Uterus (tissue), 2 donors: Measurements from ENCODE around the gene COL27A1.

ENCODE experiments used
- CTCF ChIP-seq, 4 experiments: fragments of 200-600 bp in 2 of 4; fragments of 450-650 bp in 2 of 4; sonication (generic) in 2 of 4; IDR thresholded peaks; one replicate each; pipeline ENCODE4 v1.5.1; 2016 to 2019; ENCODE audit warnings: antibody characterized with exemption in 4 of 4, mild to moderate bottlenecking in 2 of 4, moderate library complexity in 1 of 4
- POLR2A ChIP-seq, 2 donors: fragments of 450-650 bp; IDR thresholded peaks; one replicate each; pipeline ENCODE4 v1.6.1; 2016; ENCODE audit warnings: antibody characterized with exemption in 2 of 2, mild to moderate bottlenecking in 1 of 2, moderate library complexity in 1 of 2

GRCh38 chr9:114291886-114292590 lies 136.7 kb downstream of the COL27A1 start:
- TF ChIP-seq CTCF (IDR thresholded peaks at IDR 0.05): no peak
- TF ChIP-seq POLR2A (IDR thresholded peaks at IDR 0.05): no peak
